H7 (cell line): ENCODE measurements around the gene HDAC7. TPM values are rescaled to one million over a fixed set of nuclear protein-coding genes. Genes with fewer than 3 reads are reported as not detected.

Experiments used
- DNase-seq: peaks from one replicate; pipeline ENCODE4 v3.0.0; 2012
- H3K27me3 ChIP-seq: 2 replicates; pipeline ENCODE4 v1.6.0; 2011; ENCODE audit warnings: mild to moderate bottlenecking, low read length; ENCODE audit not compliant: control insufficient read depth, insufficient read depth
- H3K36me3 ChIP-seq: replicated peaks from 2 replicates; pipeline ENCODE4 v1.5.1; 2011; ENCODE audit warnings: low read length; ENCODE audit not compliant: control insufficient read depth, insufficient read depth
- H3K4me3 ChIP-seq: 2 replicates; pipeline ENCODE4 v1.5.1; 2011; ENCODE audit warnings: low read depth, mild to moderate bottlenecking, control low read depth, low read length, moderate library complexity; ENCODE audit not compliant: insufficient read depth
- total RNA-seq: library from RNA; depleted of rRNA; stranded (reverse); fragments of >200 nt; shearing (Covaris generic); gene quantifications from 2 replicates; pipeline ENCODE4 v1.2.3, GENCODE V29; 2014

The HDAC7 gene
- total RNA-seq, 1 experiment from 2014 or later: 45.2 TPM

DNA sequence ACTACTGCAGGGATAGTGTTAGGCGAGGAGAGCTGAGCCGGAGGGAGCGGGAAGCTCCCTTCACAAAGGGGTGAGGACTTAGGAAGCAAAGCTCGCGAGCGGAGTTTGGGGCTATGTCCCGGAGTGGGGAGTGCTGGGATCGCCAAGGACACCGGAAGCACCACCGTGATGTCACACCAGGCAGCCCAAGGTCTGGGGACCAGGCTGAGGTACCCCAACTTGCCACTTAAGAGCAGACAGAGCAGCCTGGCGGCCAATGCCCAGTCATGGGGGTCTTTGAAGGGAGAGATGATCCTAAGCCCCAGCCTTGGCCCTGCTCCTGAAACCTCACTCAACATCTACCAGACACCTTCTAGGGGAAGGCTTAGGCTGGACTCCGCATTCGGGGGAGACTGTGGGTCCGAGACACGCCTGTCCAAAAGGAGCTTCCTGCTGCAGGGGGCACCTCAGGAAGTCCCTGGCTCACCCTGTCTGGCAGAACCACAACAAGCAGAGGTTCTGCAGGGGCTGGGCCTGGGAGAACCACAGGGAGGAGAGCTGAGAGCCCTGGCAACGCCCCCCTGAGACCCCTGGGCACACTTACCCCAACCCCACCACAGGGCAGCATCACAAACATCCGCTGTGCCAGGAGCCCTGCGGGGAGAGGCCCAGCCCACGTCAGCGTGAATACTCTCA lies 28.9 kb downstream of the HDAC7 start:
- DNase-seq: no peak
- H3K27me3 ChIP-seq: no peaks in the 10 kb centered on the region
- H3K36me3 ChIP-seq: peaks cover 54% of the 10 kb centered on the region
- H3K4me3 ChIP-seq: no peak overlapping the region

GRCh38 chr12:47789712-47790489 lies 29.8 kb downstream of the HDAC7 start:
- peaks cover 61% of the 10 kb centered on the region for H3K36me3 ChIP-seq
- H3K27me3 ChIP-seq: no peaks in the 10 kb centered on the region
- H3K4me3 ChIP-seq: no peak overlapping the region
- no peak for DNase-seq

- DNase-seq: no peak
- Histone ChIP-seq H3K4me3 (no peak overlapping the region), H3K27me3 (no peaks in the 10 kb centered on the region), H3K36me3 (peaks cover 60% of the 10 kb centered on the region)
These were observed 30.6 kb downstream of the HDAC7 start for GRCh38 chr12:47789141-47789540.

DNA sequence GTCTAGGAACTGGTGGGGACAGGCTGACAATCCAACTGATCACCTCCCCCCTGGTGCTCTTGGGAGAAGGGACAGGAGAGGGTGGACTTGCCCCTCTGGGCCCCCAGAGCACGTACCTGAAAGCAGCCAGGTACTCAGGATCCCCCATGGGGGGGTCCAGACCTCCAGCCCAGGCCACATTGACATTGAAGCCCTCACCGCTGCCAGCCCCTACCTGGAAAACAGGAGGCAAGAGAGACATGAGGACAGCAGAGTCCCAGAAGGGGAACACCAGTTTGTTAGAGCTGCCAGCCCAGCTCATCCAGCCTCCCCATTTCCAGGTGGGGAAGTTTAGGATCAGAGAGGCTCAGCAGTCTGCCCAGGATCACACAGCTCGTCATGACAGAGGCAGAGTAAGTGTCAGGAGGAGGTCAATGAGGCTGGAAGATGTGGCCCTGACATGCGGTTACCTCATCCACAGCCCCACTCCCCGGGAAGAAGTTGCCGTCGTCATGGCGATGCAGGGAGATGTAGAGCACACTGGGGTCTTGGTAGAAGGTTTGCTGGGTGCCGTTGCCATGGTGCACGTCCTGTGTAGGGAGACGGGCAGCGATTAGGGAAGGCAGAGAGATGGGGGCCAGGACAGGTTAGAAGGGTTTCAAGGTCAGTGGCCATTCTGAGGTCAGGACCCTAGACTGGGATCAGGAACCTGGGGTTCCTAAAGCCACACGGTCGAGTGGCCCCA lies 31.9 kb downstream of the HDAC7 start:
- no peaks in the 10 kb centered on the region for H3K27me3 ChIP-seq
- peaks cover 58% of the 10 kb centered on the region for H3K36me3 ChIP-seq
- H3K4me3 ChIP-seq: no peak overlapping the region
- DNase-seq: no peak

- peaks cover 55% of the 10 kb centered on the region for H3K36me3 ChIP-seq
- no peak overlapping the region for H3K4me3 ChIP-seq
- DNase-seq: no peak
- H3K27me3 ChIP-seq: no peaks in the 10 kb centered on the region
These were observed 32.9 kb downstream of the HDAC7 start for GRCh38 chr12:47786662-47787280.

DNA sequence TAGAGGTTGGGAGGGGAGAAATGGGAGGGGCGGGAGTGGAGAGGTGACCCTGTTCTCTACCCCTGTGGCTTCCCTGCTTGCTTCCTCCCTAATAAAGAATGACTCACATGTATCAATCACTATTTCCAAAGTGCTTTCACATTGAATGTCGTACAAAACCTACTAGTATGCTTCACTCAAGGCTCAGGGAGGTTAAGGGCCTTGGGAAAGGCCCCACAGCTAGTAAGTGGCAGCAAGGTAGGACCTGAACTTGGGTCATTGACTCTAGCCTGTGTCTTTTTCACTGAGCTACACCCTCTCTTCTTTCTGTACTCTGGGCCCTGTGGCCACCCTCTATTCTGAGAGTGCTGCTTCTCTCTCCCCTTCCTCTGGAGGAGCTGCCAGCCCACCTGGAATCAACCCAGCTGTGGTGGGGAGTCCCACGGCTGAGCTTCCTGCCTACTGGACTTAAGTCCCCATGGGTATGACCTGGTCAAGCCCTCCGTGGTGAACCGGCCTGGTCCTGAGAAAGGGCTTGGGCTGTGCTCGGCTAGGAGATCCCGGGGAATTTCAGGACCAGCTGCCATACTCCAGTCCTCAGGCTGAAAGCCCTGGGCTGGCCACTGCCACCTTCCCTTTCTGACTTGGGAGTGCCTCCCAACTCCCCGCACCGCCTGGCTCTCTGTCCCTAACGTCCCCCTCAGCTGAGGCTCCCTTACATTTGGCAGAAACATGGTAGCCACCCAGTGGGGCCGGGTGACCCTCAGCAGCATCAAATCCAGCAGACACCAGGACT lies 33.6 kb downstream of the HDAC7 start:
- Histone ChIP-seq H3K4me3 (no peak overlapping the region), H3K27me3 (no peaks in the 10 kb centered on the region), H3K36me3 (peaks cover 54% of the 10 kb centered on the region)
- DNase-seq: no peak

- peaks cover 49% of the 10 kb centered on the region for H3K36me3 ChIP-seq
- H3K27me3 ChIP-seq: no peaks in the 10 kb centered on the region
- no peak overlapping the region for H3K4me3 ChIP-seq
- no peak for DNase-seq
These were observed 34.4 kb downstream of the HDAC7 start for GRCh38 chr12:47785036-47785886.

DNA sequence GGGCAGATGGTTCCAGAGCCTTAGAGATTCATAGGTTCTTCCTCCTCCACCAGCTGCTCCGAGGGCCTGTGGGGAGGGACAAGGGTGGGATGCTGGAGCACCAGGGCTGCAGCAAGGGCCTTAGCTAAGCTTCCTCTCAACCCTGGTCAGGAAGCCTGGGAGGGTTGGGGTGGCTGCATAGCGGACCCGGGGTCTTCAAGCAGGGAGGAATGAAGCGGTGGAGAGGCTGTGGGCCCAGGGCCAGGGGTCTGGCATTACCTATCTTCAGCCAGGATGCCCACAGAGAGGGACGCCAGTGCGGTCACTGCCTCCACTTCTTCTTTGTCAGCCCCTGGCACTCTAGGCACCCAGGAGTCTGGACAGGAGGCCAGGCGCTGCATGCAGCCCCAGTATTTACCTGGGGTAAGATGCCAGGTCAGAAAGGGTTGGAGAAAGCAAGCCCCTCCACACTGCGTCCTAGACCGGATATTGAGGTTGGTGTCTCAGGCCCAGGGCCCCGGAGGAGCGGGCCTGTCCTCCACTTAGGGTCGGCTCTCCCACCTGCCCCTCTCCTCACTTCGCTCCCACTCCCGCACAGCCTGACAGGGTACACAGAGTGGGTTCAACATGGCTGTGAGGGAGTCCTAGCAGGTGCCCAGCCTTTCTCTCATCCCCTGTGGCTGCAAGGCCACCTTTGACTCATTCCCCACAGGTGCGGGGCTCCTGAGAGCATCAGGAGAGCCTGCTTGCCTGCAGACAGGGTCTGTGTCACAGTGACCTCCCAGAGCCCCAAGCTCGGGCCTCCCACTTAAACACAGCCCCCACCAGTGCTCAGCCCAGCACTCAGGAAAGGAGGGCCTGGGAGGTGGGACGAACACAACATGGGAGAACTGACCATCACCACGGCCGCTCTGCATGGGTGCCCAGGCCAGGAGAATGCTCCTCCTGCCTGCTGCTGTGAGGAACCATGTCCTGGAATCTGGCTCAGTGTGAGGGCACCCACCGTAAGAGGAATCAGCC lies 35.6 kb downstream of the HDAC7 start:
- Histone ChIP-seq H3K36me3 (peaks cover 42% of the 10 kb centered on the region), H3K27me3 (no peaks in the 10 kb centered on the region), H3K4me3 (no peak overlapping the region)
- DNase-seq: no peak

DNA sequence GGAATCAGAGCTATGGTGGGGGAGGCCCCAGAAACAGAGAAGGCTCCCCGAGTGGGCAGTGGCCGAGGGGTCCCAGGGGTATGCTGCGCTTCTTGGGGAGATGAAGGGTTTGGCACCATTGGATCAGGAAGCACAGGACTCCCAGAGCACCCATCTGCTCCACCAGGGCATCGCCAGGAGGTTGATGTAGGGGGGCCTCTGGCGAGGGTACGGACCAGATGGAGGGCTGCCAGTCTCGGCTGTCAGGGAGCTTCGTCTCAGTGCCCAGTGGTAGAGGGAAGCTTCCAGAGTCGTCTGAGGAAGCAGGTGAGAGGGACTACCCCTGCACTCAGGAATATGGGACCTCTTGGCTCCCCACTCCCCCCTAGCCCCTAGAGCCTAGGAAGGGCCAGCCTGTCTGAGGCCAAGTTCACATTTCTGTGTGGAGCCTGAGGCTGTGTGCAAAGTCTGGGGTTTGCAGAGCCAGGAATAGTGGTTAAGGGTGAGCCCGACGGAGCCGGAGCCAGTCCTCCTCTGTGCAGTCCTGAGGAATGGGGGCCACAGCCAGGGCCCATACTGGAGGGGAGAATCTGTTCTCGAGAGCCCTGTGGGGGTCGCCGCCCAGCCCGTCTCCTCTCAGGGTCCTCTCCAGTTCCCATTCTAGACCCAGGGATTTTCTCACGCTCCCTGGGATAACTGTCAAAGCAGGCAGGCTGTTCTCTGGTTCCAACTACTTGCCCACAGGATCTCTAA lies 36.5 kb downstream of the HDAC7 start:
- no peak overlapping the region for H3K4me3 ChIP-seq
- no peak for DNase-seq
- peaks cover 33% of the 10 kb centered on the region for H3K36me3 ChIP-seq
- no peaks in the 10 kb centered on the region for H3K27me3 ChIP-seq

DNA sequence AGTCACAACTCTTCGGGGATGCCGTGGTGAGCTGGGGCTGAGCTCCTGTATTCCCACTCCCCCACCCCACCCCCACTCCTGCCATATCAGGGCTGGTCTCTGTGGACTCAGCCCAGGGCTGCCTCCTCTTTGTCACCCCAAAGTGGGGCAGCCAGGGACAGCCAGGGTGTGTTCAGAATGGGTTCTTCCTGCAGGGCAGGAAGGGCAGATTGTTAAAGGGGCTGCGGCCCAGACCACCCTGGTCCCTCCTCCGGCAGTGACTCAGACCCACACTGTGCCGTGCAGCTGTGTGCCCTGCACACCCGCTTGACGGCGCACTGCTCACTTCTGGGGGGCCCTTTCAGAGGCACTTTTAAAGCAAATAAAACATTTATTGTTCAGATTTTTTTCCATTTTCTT lies 37.3 kb downstream of the HDAC7 start:
- no peaks in the 10 kb centered on the region for H3K27me3 ChIP-seq
- H3K4me3 ChIP-seq: no peak overlapping the region
- no peak for DNase-seq
- peaks cover 28% of the 10 kb centered on the region for H3K36me3 ChIP-seq

DNA sequence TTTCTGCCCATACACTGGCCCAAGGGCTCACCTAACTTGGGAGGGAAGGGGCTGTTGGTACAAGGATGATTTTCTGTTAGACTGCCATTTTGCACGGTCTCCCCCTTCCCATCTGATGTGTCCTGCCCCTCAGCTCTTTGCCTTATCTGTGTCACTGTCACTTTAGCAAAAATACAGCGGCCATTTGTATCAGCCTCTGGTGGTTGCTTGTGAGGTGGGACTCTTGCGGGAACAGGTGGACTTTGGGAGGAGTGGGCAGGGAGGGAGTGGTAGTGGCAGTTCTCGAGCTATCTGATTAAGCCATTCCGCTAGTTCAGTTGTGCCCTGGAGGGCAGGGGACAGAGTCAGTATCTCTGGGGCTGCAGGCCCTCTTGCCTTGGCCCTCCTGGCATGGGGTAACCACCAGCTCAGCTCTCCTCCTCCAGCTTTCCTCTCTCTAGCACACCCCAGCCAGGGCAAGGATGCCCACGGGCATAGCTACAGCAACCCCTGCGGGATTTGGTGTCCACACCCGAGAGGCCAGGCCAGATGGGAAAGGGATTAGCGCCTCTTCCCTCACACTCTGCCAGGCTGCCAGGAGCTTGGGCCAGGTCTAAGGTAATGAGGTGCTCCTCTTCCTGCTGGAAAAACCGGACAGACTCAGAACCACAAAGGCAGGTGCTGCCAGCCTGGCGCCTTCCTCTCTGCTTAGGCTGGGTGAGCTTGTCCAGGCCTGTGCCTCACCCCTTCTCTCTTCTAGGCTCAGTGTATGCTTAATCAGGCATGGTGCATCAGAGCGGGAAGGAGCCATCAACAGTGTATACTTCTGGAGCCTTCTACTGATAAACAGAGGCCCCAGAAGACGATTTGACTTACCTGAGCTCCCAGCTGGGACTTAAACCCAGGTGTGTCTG lies 38.0 kb downstream of the HDAC7 start:
- H3K27me3 ChIP-seq: no peaks in the 10 kb centered on the region
- H3K36me3 ChIP-seq: peaks cover 22% of the 10 kb centered on the region
- no peak for DNase-seq
- H3K4me3 ChIP-seq: no peak overlapping the region
